T-helper 2 cell treated with Interferon-gamma antibody and Interleukin-4, amounts not matched to agents 5 μg/mL and 100 μg/mL, for 36 hours (primary cell): Measurements from ENCODE around the gene GALNT17.

ENCODE experiments used
- DNase-seq: peaks from one replicate; pipeline ENCODE4 v3.0.0; 2021; ENCODE audit warnings: low spot score
- H3K27ac Mint-ChIP-seq: one replicate; pipeline ENCODE4 v1.8.0; 2021; ENCODE audit warnings: mild to moderate bottlenecking, mixed read lengths
- H3K27me3 Mint-ChIP-seq: one replicate; pipeline ENCODE4 v1.8.0; 2021; ENCODE audit warnings: low read depth, mixed read lengths
- H3K36me3 Mint-ChIP-seq: one replicate; pipeline ENCODE4 v1.8.0; 2021; ENCODE audit warnings: low read depth, mixed read lengths
- H3K4me1 Mint-ChIP-seq: one replicate; pipeline ENCODE4 v1.8.0; 2021; ENCODE audit warnings: low read depth, mixed read lengths
- H3K4me3 Mint-ChIP-seq: one replicate; pipeline ENCODE4 v1.8.0; 2022; ENCODE audit warnings: mild to moderate bottlenecking, moderate library complexity, mixed read lengths
- H3K9me3 Mint-ChIP-seq: one replicate; pipeline ENCODE4 v1.8.0; 2021; ENCODE audit warnings: mixed read lengths

GALNT17 gene

GRCh38 chr7:71132127-71132376 is at the start of gene GALNT17:
Gene GALNT17 (plus strand): TSS chr7:71132144.
- H3K27ac Mint-ChIP-seq: no peak within 1 kb of the TSS
- no peak within 1 kb of the TSS for H3K4me3 Mint-ChIP-seq
- no peaks in the 10 kb centered on the region for H3K4me1 Mint-ChIP-seq
- peaks cover 16% of the 10 kb centered on the region for H3K27me3 Mint-ChIP-seq
- H3K36me3 Mint-ChIP-seq: no peaks in the 10 kb centered on the region
- no peak for DNase-seq
- H3K9me3 Mint-ChIP-seq: peaks cover 21% of the 10 kb centered on the region

GRCh38 chr7:71095266-71095860 is 36.6 kb upstream of the GALNT17 start:
- Mint-ChIP-seq H3K9me3 (peaks cover 55% of the 10 kb centered on the region), H3K36me3 (no peaks in the 10 kb centered on the region), H3K4me1 (no peaks in the 10 kb centered on the region), H3K27ac (no peak overlapping the region), H3K4me3 (no peak overlapping the region), H3K27me3 (no peaks in the 10 kb centered on the region)
- DNase-seq: no peak

- Mint-ChIP-seq H3K27ac (no peak overlapping the region), H3K4me3 (no peak overlapping the region), H3K9me3 (peaks cover 49% of the 10 kb centered on the region), H3K27me3 (no peaks in the 10 kb centered on the region), H3K36me3 (no peaks in the 10 kb centered on the region), H3K4me1 (no peaks in the 10 kb centered on the region)
- DNase-seq: no peak
These were observed 35.6 kb upstream of the GALNT17 start for GRCh38 chr7:71096351-71096750.

- Mint-ChIP-seq H3K9me3 (peaks cover 46% of the 10 kb centered on the region), H3K36me3 (no peaks in the 10 kb centered on the region), H3K27ac (no peak overlapping the region), H3K27me3 (no peaks in the 10 kb centered on the region), H3K4me1 (no peaks in the 10 kb centered on the region), H3K4me3 (no peak overlapping the region)
- no peak for DNase-seq
These were observed 25.7 kb upstream of the GALNT17 start for GRCh38 chr7:71106226-71106625.

GRCh38 chr7:71112436-71112835 is 19.5 kb upstream of the GALNT17 start:
- H3K4me3 Mint-ChIP-seq: no peak overlapping the region
- H3K27me3 Mint-ChIP-seq: no peaks in the 10 kb centered on the region
- peaks cover 59% of the 10 kb centered on the region for H3K9me3 Mint-ChIP-seq
- no peaks in the 10 kb centered on the region for H3K4me1 Mint-ChIP-seq
- H3K36me3 Mint-ChIP-seq: no peaks in the 10 kb centered on the region
- H3K27ac Mint-ChIP-seq: no peak overlapping the region
- DNase-seq: no peak

- no peaks in the 10 kb centered on the region for H3K4me1 Mint-ChIP-seq
- no peaks in the 10 kb centered on the region for H3K27me3 Mint-ChIP-seq
- no peak for DNase-seq
- H3K27ac Mint-ChIP-seq: no peak overlapping the region
- H3K4me3 Mint-ChIP-seq: no peak overlapping the region
- H3K9me3 Mint-ChIP-seq: peaks cover 29% of the 10 kb centered on the region
- no peaks in the 10 kb centered on the region for H3K36me3 Mint-ChIP-seq
These were observed 11.8 kb upstream of the GALNT17 start for GRCh38 chr7:71120096-71120495.

GRCh38 chr7:71129126-71129525 is 2.8 kb upstream of the GALNT17 start:
- no peaks in the 10 kb centered on the region for H3K4me1 Mint-ChIP-seq
- peaks cover 21% of the 10 kb centered on the region for H3K9me3 Mint-ChIP-seq
- no peaks in the 10 kb centered on the region for H3K36me3 Mint-ChIP-seq
- H3K27me3 Mint-ChIP-seq: peaks cover 16% of the 10 kb centered on the region
- DNase-seq: no peak
- no peak overlapping the region for H3K27ac Mint-ChIP-seq
- no peak overlapping the region for H3K4me3 Mint-ChIP-seq

- H3K27ac Mint-ChIP-seq: no peak overlapping the region
- no peak overlapping the region for H3K4me3 Mint-ChIP-seq
- peaks cover 21% of the 10 kb centered on the region for H3K9me3 Mint-ChIP-seq
- peaks cover 16% of the 10 kb centered on the region for H3K27me3 Mint-ChIP-seq
- no peak for DNase-seq
- H3K36me3 Mint-ChIP-seq: no peaks in the 10 kb centered on the region
- H3K4me1 Mint-ChIP-seq: no peaks in the 10 kb centered on the region
These were observed 1.8 kb upstream of the GALNT17 start for GRCh38 chr7:71130031-71130679.

GRCh38 chr7:71131256-71132126 is 453 bp upstream of the GALNT17 start:
- Mint-ChIP-seq H3K36me3 (no peaks in the 10 kb centered on the region), H3K27ac (no peak overlapping the region), H3K9me3 (peaks cover 21% of the 10 kb centered on the region), H3K4me3 (no peak overlapping the region), H3K4me1 (no peaks in the 10 kb centered on the region), H3K27me3 (peaks cover 16% of the 10 kb centered on the region)
- no peak for DNase-seq

GRCh38 chr7:71132377-71133231 is 660 bp downstream of the GALNT17 start:
- H3K4me1 Mint-ChIP-seq: no peaks in the 10 kb centered on the region
- no peaks in the 10 kb centered on the region for H3K36me3 Mint-ChIP-seq
- peaks cover 17% of the 10 kb centered on the region for H3K9me3 Mint-ChIP-seq
- DNase-seq: no peak
- no peak overlapping the region for H3K27ac Mint-ChIP-seq
- peaks cover 16% of the 10 kb centered on the region for H3K27me3 Mint-ChIP-seq
- H3K4me3 Mint-ChIP-seq: no peak overlapping the region

- Mint-ChIP-seq H3K9me3 (peaks cover 20% of the 10 kb centered on the region), H3K27me3 (peaks cover 16% of the 10 kb centered on the region), H3K4me3 (no peak overlapping the region), H3K27ac (no peak overlapping the region), H3K36me3 (no peaks in the 10 kb centered on the region), H3K4me1 (no peaks in the 10 kb centered on the region)
- no peak for DNase-seq
These were observed 1.3 kb downstream of the GALNT17 start for GRCh38 chr7:71133232-71133622.

- no peak overlapping the region for H3K4me3 Mint-ChIP-seq
- peaks cover 16% of the 10 kb centered on the region for H3K27me3 Mint-ChIP-seq
- peaks cover 21% of the 10 kb centered on the region for H3K9me3 Mint-ChIP-seq
- no peak overlapping the region for H3K27ac Mint-ChIP-seq
- no peak for DNase-seq
- H3K4me1 Mint-ChIP-seq: no peaks in the 10 kb centered on the region
- no peaks in the 10 kb centered on the region for H3K36me3 Mint-ChIP-seq
These were observed 1.9 kb downstream of the GALNT17 start for GRCh38 chr7:71133856-71134255.

- Mint-ChIP-seq H3K4me1 (no peaks in the 10 kb centered on the region), H3K36me3 (no peaks in the 10 kb centered on the region), H3K9me3 (peaks cover 28% of the 10 kb centered on the region), H3K27me3 (peaks cover 11% of the 10 kb centered on the region), H3K4me3 (no peak overlapping the region), H3K27ac (no peak overlapping the region)
- no peak for DNase-seq
These were observed 3.2 kb downstream of the GALNT17 start for GRCh38 chr7:71135116-71135515.

- no peak for DNase-seq
- Mint-ChIP-seq H3K36me3 (no peaks in the 10 kb centered on the region), H3K4me1 (no peaks in the 10 kb centered on the region), H3K27me3 (peaks cover 10% of the 10 kb centered on the region), H3K9me3 (peaks cover 28% of the 10 kb centered on the region), H3K4me3 (no peak overlapping the region), H3K27ac (no peak overlapping the region)
These were observed 3.7 kb downstream of the GALNT17 start for GRCh38 chr7:71135663-71136062.
